Ovary (tissue), 3 donors: Measurements from ENCODE around the gene PRKCE.

Source experiments
- EP300 ChIP-seq: sonication (generic); formaldehyde crosslinking; IDR thresholded peaks from one replicate; pipeline ENCODE4 v1.6.1; 2017; ENCODE audit warnings: antibody characterized with exemption
- POLR2A ChIP-seq: fragments of 450-650 bp; IDR thresholded peaks from one replicate; pipeline ENCODE4 v1.6.1; 2017; ENCODE audit warnings: antibody characterized with exemption, mild to moderate bottlenecking, moderate library complexity
- TF ChIP-seq, protein P1 (sequence below), 3 donors: fragments of 450-650 bp in 2 of 3; fragments of 200-600 bp in 1 of 3; IDR thresholded peaks; one replicate each; pipeline versions ENCODE4 v1.5.1 to v1.8.0; 2016 to 2022; ENCODE audit warnings: antibody characterized with exemption in 3 of 3, mild to moderate bottlenecking in 1 of 3
- donor health status: DM: no; HTN: no; CAD: no.

GRCh38 chr2:46153996-46154753 is 502.7 kb downstream of the PRKCE start:
- TF ChIP-seq, protein P1, sequence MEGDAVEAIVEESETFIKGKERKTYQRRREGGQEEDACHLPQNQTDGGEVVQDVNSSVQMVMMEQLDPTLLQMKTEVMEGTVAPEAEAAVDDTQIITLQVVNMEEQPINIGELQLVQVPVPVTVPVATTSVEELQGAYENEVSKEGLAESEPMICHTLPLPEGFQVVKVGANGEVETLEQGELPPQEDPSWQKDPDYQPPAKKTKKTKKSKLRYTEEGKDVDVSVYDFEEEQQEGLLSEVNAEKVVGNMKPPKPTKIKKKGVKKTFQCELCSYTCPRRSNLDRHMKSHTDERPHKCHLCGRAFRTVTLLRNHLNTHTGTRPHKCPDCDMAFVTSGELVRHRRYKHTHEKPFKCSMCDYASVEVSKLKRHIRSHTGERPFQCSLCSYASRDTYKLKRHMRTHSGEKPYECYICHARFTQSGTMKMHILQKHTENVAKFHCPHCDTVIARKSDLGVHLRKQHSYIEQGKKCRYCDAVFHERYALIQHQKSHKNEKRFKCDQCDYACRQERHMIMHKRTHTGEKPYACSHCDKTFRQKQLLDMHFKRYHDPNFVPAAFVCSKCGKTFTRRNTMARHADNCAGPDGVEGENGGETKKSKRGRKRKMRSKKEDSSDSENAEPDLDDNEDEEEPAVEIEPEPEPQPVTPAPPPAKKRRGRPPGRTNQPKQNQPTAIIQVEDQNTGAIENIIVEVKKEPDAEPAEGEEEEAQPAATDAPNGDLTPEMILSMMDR (IDR thresholded peaks at IDR 0.05) = no peak
- TF ChIP-seq EP300 (no peak), POLR2A (no peak)
